Body of pancreas (tissue), 4 donors: Measurements from ENCODE around the gene NTMT2.

ENCODE experiments used
- POLR2A ChIP-seq, 3 donors: fragments of 450-650 bp; IDR thresholded peaks; one replicate each; pipeline ENCODE4 v1.6.1; 2016; ENCODE audit warnings: antibody characterized with exemption in 3 of 3, mild to moderate bottlenecking in 2 of 3
- TF ChIP-seq, protein P1 (sequence below), 7 experiments: fragments of 450-650 bp in 4 of 7; fragments of 200-600 bp in 3 of 7; sonication (generic) in 3 of 7; IDR thresholded peaks; one replicate each; pipeline ENCODE4 v1.5.1; 2016 to 2019; ENCODE audit warnings: antibody characterized with exemption in 7 of 7

DNA sequence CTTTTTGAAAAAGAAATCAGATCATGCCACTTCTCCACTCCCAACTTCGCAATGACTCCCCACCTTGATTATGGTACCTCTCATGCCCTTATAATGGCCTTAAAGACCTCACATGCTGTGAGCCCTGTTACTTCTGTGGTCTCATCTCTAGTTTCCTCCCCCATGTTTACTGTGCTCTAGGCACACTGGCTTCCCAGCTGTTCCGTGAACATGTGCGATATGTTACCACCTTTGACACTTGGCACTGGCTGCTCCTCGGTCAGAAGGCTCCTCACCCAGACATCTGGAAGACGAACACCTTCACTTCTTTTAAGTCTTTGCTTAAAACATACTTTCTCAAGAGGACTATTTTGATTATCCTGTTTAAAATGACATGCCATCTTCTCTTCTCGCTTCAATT lies 14.3 kb upstream of the NTMT2 start:
- TF ChIP-seq, protein P1, sequence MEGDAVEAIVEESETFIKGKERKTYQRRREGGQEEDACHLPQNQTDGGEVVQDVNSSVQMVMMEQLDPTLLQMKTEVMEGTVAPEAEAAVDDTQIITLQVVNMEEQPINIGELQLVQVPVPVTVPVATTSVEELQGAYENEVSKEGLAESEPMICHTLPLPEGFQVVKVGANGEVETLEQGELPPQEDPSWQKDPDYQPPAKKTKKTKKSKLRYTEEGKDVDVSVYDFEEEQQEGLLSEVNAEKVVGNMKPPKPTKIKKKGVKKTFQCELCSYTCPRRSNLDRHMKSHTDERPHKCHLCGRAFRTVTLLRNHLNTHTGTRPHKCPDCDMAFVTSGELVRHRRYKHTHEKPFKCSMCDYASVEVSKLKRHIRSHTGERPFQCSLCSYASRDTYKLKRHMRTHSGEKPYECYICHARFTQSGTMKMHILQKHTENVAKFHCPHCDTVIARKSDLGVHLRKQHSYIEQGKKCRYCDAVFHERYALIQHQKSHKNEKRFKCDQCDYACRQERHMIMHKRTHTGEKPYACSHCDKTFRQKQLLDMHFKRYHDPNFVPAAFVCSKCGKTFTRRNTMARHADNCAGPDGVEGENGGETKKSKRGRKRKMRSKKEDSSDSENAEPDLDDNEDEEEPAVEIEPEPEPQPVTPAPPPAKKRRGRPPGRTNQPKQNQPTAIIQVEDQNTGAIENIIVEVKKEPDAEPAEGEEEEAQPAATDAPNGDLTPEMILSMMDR (IDR thresholded peaks at IDR 0.05), result no peak
- no peak for TF ChIP-seq POLR2A (IDR thresholded peaks at IDR 0.05)
